Measurements from ENCODE around the gene SH3RF2. TPM values are rescaled to one million over a fixed set of nuclear protein-coding genes. Genes with fewer than 3 reads are reported as not detected.

The SH3RF2 gene
- total and polyA plus RNA-seq, 4 donors: 1.0 to 10.5 (median 4.9) TPM

DNA sequence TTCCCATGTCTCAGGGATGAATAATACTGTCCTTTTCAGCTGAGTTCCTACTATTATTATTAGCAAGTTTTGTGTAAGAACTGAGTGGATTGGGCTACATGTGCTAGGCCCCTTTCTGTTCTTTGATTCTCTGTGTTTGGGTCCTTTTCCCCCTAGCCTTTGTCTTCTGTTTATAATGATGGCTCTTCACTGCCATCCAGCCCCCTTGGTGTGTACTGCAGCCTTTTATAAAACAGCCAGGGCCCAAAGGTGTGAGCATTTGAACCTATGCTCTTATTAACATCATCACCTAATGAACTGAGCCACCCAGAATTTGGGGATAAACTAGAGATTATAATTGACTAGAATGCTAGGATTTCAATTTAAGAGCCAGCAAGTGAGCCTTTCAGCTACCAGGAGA lies 116.4 kb downstream of the SH3RF2 start:
- H3K4me1 ChIP-seq (ENCODE audit: control insufficient read depth in 4 of 4, insufficient read depth in 4 of 4, low read length in 3 of 4): peaks cover 0 to 9% (median 0%) of the 10 kb centered on the region in 4 donors
- TF ChIP-seq TAF1 (conservative IDR thresholded peaks at IDR 0.05) (no peak), HNF4G (IDR thresholded peaks at IDR 0.05) (no peak), GABPA (IDR thresholded peaks at IDR 0.05 in 1 of 2, conservative IDR thresholded peaks at IDR 0.05 in 1 of 2) (no peak), NR2F2 (IDR thresholded peaks at IDR 0.05) (no peak), RXRA (IDR thresholded peaks at IDR 0.05) (no peak), YY1 (IDR thresholded peaks at IDR 0.05) (no peak), RAD21 (IDR thresholded peaks at IDR 0.05) (peak; percentile 51 to 68), JUND (IDR thresholded peaks at IDR 0.05) (no peak)
- TF ChIP-seq, protein P1, sequence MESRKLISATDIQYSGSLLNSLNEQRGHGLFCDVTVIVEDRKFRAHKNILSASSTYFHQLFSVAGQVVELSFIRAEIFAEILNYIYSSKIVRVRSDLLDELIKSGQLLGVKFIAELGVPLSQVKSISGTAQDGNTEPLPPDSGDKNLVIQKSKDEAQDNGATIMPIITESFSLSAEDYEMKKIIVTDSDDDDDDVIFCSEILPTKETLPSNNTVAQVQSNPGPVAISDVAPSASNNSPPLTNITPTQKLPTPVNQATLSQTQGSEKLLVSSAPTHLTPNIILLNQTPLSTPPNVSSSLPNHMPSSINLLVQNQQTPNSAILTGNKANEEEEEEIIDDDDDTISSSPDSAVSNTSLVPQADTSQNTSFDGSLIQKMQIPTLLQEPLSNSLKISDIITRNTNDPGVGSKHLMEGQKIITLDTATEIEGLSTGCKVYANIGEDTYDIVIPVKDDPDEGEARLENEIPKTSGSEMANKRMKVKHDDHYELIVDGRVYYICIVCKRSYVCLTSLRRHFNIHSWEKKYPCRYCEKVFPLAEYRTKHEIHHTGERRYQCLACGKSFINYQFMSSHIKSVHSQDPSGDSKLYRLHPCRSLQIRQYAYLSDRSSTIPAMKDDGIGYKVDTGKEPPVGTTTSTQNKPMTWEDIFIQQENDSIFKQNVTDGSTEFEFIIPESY (IDR thresholded peaks at IDR 0.05): no peak
- TF ChIP-seq, protein P2, sequence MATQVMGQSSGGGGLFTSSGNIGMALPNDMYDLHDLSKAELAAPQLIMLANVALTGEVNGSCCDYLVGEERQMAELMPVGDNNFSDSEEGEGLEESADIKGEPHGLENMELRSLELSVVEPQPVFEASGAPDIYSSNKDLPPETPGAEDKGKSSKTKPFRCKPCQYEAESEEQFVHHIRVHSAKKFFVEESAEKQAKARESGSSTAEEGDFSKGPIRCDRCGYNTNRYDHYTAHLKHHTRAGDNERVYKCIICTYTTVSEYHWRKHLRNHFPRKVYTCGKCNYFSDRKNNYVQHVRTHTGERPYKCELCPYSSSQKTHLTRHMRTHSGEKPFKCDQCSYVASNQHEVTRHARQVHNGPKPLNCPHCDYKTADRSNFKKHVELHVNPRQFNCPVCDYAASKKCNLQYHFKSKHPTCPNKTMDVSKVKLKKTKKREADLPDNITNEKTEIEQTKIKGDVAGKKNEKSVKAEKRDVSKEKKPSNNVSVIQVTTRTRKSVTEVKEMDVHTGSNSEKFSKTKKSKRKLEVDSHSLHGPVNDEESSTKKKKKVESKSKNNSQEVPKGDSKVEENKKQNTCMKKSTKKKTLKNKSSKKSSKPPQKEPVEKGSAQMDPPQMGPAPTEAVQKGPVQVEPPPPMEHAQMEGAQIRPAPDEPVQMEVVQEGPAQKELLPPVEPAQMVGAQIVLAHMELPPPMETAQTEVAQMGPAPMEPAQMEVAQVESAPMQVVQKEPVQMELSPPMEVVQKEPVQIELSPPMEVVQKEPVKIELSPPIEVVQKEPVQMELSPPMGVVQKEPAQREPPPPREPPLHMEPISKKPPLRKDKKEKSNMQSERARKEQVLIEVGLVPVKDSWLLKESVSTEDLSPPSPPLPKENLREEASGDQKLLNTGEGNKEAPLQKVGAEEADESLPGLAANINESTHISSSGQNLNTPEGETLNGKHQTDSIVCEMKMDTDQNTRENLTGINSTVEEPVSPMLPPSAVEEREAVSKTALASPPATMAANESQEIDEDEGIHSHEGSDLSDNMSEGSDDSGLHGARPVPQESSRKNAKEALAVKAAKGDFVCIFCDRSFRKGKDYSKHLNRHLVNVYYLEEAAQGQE (IDR thresholded peaks at IDR 0.05): no peak
- TF ChIP-seq, protein P3, sequence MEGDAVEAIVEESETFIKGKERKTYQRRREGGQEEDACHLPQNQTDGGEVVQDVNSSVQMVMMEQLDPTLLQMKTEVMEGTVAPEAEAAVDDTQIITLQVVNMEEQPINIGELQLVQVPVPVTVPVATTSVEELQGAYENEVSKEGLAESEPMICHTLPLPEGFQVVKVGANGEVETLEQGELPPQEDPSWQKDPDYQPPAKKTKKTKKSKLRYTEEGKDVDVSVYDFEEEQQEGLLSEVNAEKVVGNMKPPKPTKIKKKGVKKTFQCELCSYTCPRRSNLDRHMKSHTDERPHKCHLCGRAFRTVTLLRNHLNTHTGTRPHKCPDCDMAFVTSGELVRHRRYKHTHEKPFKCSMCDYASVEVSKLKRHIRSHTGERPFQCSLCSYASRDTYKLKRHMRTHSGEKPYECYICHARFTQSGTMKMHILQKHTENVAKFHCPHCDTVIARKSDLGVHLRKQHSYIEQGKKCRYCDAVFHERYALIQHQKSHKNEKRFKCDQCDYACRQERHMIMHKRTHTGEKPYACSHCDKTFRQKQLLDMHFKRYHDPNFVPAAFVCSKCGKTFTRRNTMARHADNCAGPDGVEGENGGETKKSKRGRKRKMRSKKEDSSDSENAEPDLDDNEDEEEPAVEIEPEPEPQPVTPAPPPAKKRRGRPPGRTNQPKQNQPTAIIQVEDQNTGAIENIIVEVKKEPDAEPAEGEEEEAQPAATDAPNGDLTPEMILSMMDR (IDR thresholded peaks at IDR 0.05; ENCODE audit: low read depth, low read length, missing input control): peak; percentile 12
- TF ChIP-seq, protein P4, sequence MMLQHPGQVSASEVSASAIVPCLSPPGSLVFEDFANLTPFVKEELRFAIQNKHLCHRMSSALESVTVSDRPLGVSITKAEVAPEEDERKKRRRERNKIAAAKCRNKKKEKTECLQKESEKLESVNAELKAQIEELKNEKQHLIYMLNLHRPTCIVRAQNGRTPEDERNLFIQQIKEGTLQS (IDR thresholded peaks at IDR 0.05): no peak
- no peaks in the 10 kb centered on the region for H3K27me3 ChIP-seq (ENCODE audit: control insufficient read depth in 4 of 4, insufficient read depth in 4 of 4, low read length in 3 of 4)
- no peaks in the 10 kb centered on the region for H3K9me3 ChIP-seq (ENCODE audit: control insufficient read depth in 4 of 4, low read length in 3 of 4)
- DNase-seq (ENCODE audit: low spot score): no peak
- no peak overlapping the region for H3K27ac ChIP-seq (ENCODE audit: low read depth in 1 of 2, low read length in 2 of 2)
- H3K36me3 ChIP-seq (ENCODE audit: control insufficient read depth in 4 of 4, insufficient read depth in 3 of 4, low read depth in 1 of 4, low read length in 3 of 4): peaks cover 0 to 23% (median 11%) of the 10 kb centered on the region in 4 donors
- H3K9ac ChIP-seq (ENCODE audit: low read depth in 1 of 2, low read length in 2 of 2): no peak overlapping the region
- no peak overlapping the region for H3K4me3 ChIP-seq (ENCODE audit: low read depth in 1 of 3, low read length in 3 of 3)

DNA sequence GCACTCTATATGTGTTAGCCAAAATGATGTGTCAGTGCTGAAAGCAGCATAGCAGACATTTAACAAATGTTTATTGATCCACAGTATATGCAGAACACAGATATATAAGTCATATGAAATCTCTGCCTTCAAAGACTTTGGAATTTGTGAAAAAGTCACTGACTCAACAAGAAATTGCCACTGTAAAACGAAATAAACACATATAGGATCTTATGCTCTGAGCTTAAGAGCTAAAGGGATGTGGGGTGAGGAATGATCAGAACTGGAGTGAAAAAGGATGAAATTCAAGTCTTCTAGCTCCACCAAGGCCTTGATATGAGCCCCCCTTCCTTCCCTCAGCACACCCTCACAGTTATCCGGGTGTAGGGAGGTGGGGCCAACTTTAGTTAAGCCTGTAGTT lies 119.1 kb downstream of the SH3RF2 start:
- H3K27me3 ChIP-seq (ENCODE audit: control insufficient read depth in 4 of 4, insufficient read depth in 4 of 4, low read length in 3 of 4): no peaks in the 10 kb centered on the region
- WGBS: 86% methylated on average over 2 of the region's 2 CpGs
- H3K27ac ChIP-seq (ENCODE audit: low read depth in 1 of 2, low read length in 2 of 2): no peak overlapping the region
- H3K9ac ChIP-seq (ENCODE audit: low read depth in 1 of 2, low read length in 2 of 2): no peak overlapping the region
- no peaks in the 10 kb centered on the region for H3K4me1 ChIP-seq (ENCODE audit: control insufficient read depth in 4 of 4, insufficient read depth in 4 of 4, low read length in 3 of 4)
- no peaks in the 10 kb centered on the region for H3K9me3 ChIP-seq (ENCODE audit: control insufficient read depth in 4 of 4, low read length in 3 of 4)
- no peak for DNase-seq (ENCODE audit: low spot score)
- no peak for TF ChIP-seq SP1 (IDR thresholded peaks at IDR 0.05)
- no peak for TF ChIP-seq HNF4A (conservative IDR thresholded peaks at IDR 0.05)
- no peak for TF ChIP-seq RAD21 (IDR thresholded peaks at IDR 0.05)
- no peak for TF ChIP-seq NR2F2 (IDR thresholded peaks at IDR 0.05)
- TF ChIP-seq JUND (IDR thresholded peaks at IDR 0.05): no peak
- TF ChIP-seq, protein P1 (IDR thresholded peaks at IDR 0.05): no peak
- TF ChIP-seq, protein P2 (IDR thresholded peaks at IDR 0.05): no peak
- TF ChIP-seq TAF1 (conservative IDR thresholded peaks at IDR 0.05): no peak
- TF ChIP-seq HNF4G (IDR thresholded peaks at IDR 0.05): no peak
- no peak for TF ChIP-seq EGR1 (IDR thresholded peaks at IDR 0.05; ENCODE audit: low read depth in 2 of 2)
- no peak for TF ChIP-seq FOXA1 (IDR thresholded peaks at IDR 0.05)
- no peak for TF ChIP-seq GABPA (IDR thresholded peaks at IDR 0.05 in 1 of 2, conservative IDR thresholded peaks at IDR 0.05 in 1 of 2)
- TF ChIP-seq, protein P4 (IDR thresholded peaks at IDR 0.05): no peak
- no peak for TF ChIP-seq YY1 (IDR thresholded peaks at IDR 0.05)
- TF ChIP-seq FOXA2 (IDR thresholded peaks at IDR 0.05): no peak
- TF ChIP-seq RXRA (IDR thresholded peaks at IDR 0.05): no peak
- H3K36me3 ChIP-seq (ENCODE audit: control insufficient read depth in 4 of 4, insufficient read depth in 3 of 4, low read depth in 1 of 4, low read length in 3 of 4): peaks cover 0 to 34% (median 18%) of the 10 kb centered on the region in 4 donors
- no peak overlapping the region for H3K4me3 ChIP-seq (ENCODE audit: low read depth in 1 of 3, low read length in 3 of 3)

Measured in liver (tissue), 9 donors.